Fibroblast of lung (primary cell): Measurements from ENCODE around the gene VGF. TPM values are rescaled to one million over a fixed set of nuclear protein-coding genes. Genes with fewer than 3 reads are reported as not detected.
A peak's percentile ranks its signal among the peaks of the same experiment; 100 is the strongest.

Experiments
- DNase-seq, 2 donors: peaks; one replicate each; pipeline versions ENCODE4 v3.0.0 to v3.0.0-alpha.2; 2010; ENCODE audit warnings: low read depth in 2 of 2
- H2AFZ ChIP-seq: 2 replicates; pipeline ENCODE4 v1.5.1; 2012; ENCODE audit warnings: low read length, control low read depth, inconsistent platforms
- H3K27ac ChIP-seq: 2 replicates; pipeline ENCODE4 v1.5.1; 2011; ENCODE audit warnings: low read length, control low read depth; ENCODE audit not compliant: insufficient read depth
- H3K27me3 ChIP-seq: 2 replicates; pipeline ENCODE4 v1.5.1; 2011; ENCODE audit warnings: mild to moderate bottlenecking, low read length; ENCODE audit not compliant: control insufficient read depth, insufficient read depth
- H3K36me3 ChIP-seq: 2 replicates; pipeline ENCODE4 v1.5.1; 2011; ENCODE audit warnings: low read length; ENCODE audit not compliant: control insufficient read depth, insufficient read depth
- H3K4me1 ChIP-seq: 2 replicates; pipeline ENCODE4 v1.5.1; 2011; ENCODE audit warnings: low read length; ENCODE audit not compliant: control insufficient read depth, insufficient read depth; ENCODE audit errors: extremely low read depth
- H3K4me2 ChIP-seq: 2 replicates; pipeline ENCODE4 v1.5.1; 2011; ENCODE audit warnings: low read length, control low read depth; ENCODE audit not compliant: insufficient read depth; ENCODE audit errors: extremely low read depth
- H3K4me3 ChIP-seq, 4 experiments: fragments of 200-600 bp in 1 of 4; sonication (generic) in 1 of 4; replicated peaks in 1 of 4; 2 replicates each; pipeline ENCODE4 v1.5.1; 2011 to 2016; ENCODE audit warnings: low read length in 4 of 4, low read depth in 3 of 4, mild to moderate bottlenecking in 3 of 4, control low read depth in 2 of 4, inconsistent platforms in 1 of 4, mixed read lengths in 1 of 4; ENCODE audit not compliant: insufficient read depth in 1 of 4; ENCODE audit errors: control extremely low read depth in 1 of 4
- H3K79me2 ChIP-seq: 2 replicates; pipeline ENCODE4 v1.5.1; 2012; ENCODE audit warnings: mild to moderate bottlenecking, low read length, inconsistent platforms; ENCODE audit not compliant: control insufficient read depth, insufficient read depth
- H3K9ac ChIP-seq: 2 replicates; pipeline ENCODE4 v1.5.1; 2011; ENCODE audit warnings: mild to moderate bottlenecking, low read length, control low read depth; ENCODE audit not compliant: insufficient read depth
- H3K9me3 ChIP-seq: 2 replicates; pipeline ENCODE4 v1.5.1; 2012; ENCODE audit warnings: low read depth, low read length; ENCODE audit not compliant: control insufficient read depth, insufficient read depth
- H4K20me1 ChIP-seq: 2 replicates; pipeline ENCODE4 v1.5.1; 2011; ENCODE audit warnings: low read length; ENCODE audit not compliant: control insufficient read depth, insufficient read depth; ENCODE audit errors: extremely low read depth
- EZH2 ChIP-seq: IDR thresholded peaks from 2 replicates; pipeline ENCODE4 v1.5.1; 2012; ENCODE audit warnings: low read length, control low read depth, mild to moderate bottlenecking; ENCODE audit errors: missing control alignments
- polyA plus RNA-seq, 2 donors: library from polyadenylated mRNA; depleted of rRNA in 1 of 2; stranded (reverse) in 1 of 2; unstranded in 1 of 2; fragments of >200 nt; gene quantifications; 2 replicates each; pipeline ENCODE4 v1.2.1, GENCODE V29; 2011 to 2012; ENCODE audit warnings: missing spikeins in 1 of 2
- total RNA-seq: library from RNA; depleted of rRNA; stranded (reverse); fragments of >200 nt; gene quantifications from 2 replicates; pipeline ENCODE4 v1.2.1, GENCODE V29; 2014
- TF ChIP-seq, protein P1 (sequence below), 2 donors: IDR thresholded peaks in 1 of 2; conservative IDR thresholded peaks in 1 of 2; 1 replicate in 1 of 2; 2 replicates in 1 of 2; pipeline ENCODE4 v1.5.1; 2011 to 2012; ENCODE audit warnings: low read length in 2 of 2, control low read depth in 1 of 2, inconsistent platforms in 1 of 2, low read depth in 1 of 2, mild to moderate bottlenecking in 1 of 2

Gene VGF
- total and polyA plus RNA-seq, 2 donors (not counting 1 experiment from before 2014, with no cell fraction given) = 0.66 TPM; not detected in 1

DNA sequence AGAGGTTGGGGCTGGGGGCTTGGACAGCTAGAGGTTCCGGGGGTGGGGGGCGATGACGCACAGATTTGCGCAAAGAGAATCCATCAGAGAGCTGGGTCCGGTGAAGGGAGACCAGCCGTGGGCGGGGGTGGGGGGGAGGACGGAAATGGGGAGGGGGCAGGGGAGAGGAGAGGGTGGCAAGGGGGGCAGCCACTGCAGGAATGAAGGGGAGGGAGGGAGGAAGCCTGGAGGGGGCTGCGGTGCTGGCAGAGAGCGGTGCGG lies 1.2 kb upstream of the VGF start:
- Histone ChIP-seq H3K4me2 (no peak overlapping the region), H3K9ac (no peak overlapping the region), H3K4me3 (no peak overlapping the region), H4K20me1 (peaks cover 2% of the 10 kb centered on the region), H3K27me3 (peaks cover 45% of the 10 kb centered on the region), H3K9me3 (no peaks in the 10 kb centered on the region), H3K4me1 (peaks cover 20% of the 10 kb centered on the region), H3K79me2 (no peaks in the 10 kb centered on the region), H2AFZ (no peak overlapping the region), H3K27ac (no peak overlapping the region), H3K36me3 (no peaks in the 10 kb centered on the region)
- no peak for TF ChIP-seq EZH2
- TF ChIP-seq, protein P1, sequence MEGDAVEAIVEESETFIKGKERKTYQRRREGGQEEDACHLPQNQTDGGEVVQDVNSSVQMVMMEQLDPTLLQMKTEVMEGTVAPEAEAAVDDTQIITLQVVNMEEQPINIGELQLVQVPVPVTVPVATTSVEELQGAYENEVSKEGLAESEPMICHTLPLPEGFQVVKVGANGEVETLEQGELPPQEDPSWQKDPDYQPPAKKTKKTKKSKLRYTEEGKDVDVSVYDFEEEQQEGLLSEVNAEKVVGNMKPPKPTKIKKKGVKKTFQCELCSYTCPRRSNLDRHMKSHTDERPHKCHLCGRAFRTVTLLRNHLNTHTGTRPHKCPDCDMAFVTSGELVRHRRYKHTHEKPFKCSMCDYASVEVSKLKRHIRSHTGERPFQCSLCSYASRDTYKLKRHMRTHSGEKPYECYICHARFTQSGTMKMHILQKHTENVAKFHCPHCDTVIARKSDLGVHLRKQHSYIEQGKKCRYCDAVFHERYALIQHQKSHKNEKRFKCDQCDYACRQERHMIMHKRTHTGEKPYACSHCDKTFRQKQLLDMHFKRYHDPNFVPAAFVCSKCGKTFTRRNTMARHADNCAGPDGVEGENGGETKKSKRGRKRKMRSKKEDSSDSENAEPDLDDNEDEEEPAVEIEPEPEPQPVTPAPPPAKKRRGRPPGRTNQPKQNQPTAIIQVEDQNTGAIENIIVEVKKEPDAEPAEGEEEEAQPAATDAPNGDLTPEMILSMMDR (conservative IDR thresholded peaks at IDR 0.05 in 1 of 2, IDR thresholded peaks at IDR 0.05 in 1 of 2; ENCODE audit: low read depth in 1 of 2, low read length in 2 of 2) = no peak
- DNase-seq = no peak

DNA sequence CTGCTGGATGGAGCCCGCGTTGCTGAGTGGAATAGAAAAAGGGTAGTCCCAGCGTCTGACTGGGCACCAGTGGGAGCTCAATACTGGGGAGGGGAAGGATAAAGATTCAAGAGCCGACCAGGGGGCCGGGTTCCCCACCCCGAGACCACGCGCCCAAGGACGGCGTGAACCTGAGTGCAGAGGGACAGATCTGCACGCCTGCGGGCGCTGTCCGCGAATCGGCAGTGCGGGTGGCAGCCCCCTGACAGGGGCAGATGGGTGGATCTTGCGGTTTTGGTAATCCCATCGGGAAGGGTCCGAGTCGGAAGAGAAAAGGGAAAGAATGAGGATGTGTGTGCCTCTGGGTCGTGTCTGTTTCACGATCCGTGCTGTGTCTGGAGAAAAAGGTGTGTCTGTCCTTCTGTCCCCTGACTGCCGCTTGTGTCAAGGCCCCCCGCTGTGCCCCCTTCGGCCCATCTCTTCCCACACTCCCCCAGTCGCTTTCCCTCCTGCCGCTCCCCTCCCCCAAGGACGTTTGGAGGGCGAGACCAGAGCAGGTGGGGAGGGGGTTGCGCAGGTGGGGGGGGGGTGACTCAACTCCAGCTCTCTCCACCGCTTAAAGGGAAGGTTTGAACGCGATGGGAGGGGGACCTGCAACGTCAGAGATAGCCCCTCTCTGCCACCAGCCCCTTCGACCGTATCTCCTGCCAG lies 734 bp upstream of the VGF start:
- DNase-seq = no peak
- Histone ChIP-seq H3K79me2 (no peaks in the 10 kb centered on the region), H3K4me3 (peak overlapping the region; percentile 16 to 51 (median 30)), H3K27me3 (peaks cover 40% of the 10 kb centered on the region), H3K4me1 (peaks cover 20% of the 10 kb centered on the region), H3K4me2 (peak overlapping the region; percentile 71), H3K36me3 (no peaks in the 10 kb centered on the region), H4K20me1 (peaks cover 2% of the 10 kb centered on the region), H3K9me3 (no peaks in the 10 kb centered on the region), H3K27ac (no peak overlapping the region), H2AFZ (no peak overlapping the region), H3K9ac (peak overlapping the region; percentile 16)
- TF ChIP-seq, protein P1 (conservative IDR thresholded peaks at IDR 0.05 in 1 of 2, IDR thresholded peaks at IDR 0.05 in 1 of 2; ENCODE audit: low read depth in 1 of 2, low read length in 2 of 2) = no peak
- TF ChIP-seq EZH2 = peak; percentile 78

DNA sequence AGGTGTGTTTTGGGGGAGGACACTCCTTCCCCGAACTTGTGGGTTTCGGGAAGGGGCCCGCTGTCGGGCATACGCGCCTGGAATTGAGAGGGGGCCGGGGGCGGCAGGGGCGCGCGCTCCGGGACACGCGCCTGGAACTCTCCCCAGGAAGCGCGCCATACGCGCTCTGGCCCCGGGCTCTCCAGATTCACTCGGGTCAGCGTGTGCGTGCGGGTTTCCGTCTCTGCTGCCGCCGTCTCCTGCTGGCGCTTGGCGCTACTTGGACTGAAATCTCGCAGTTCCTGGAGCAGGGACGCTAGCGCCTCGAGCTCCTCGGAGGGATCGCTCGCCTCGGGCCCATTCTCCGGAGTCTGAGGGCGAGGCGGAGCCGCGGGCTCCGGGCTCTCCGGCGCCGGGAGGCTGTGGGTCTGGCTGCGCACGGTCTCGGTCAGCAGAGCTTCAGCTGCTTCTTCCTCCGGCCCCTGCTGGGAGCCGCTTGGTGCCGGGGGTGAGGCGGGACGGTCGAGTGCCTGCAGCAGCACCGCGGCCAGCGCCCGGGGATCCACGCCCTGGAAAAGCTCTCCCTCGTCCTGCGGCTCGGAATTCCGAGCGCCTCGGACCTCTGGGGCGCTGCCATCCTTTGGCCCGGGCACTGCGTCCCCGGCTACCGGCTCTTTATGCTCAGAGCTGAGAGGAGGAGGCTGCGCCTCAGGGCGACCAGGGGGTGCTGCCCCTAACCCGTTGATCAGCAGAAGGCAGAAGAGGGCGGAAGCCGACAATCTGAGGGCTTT lies 1.1 kb downstream of the VGF start:
- peaks cover 7% of the 10 kb centered on the region for H3K36me3 ChIP-seq
- no peaks in the 10 kb centered on the region for H3K79me2 ChIP-seq
- H3K4me3 ChIP-seq = peak overlapping the region in 2 of 4 experiments; percentile 9 to 23
- H2AFZ ChIP-seq = no peak overlapping the region
- H3K27ac ChIP-seq = no peak overlapping the region
- no peak overlapping the region for H3K9ac ChIP-seq
- no peaks in the 10 kb centered on the region for H3K9me3 ChIP-seq
- DNase-seq = peak; percentile 61 to 73
- H3K4me2 ChIP-seq = peak overlapping the region; percentile 85
- peak; percentile 85 for TF ChIP-seq EZH2
- TF ChIP-seq, protein P1 (conservative IDR thresholded peaks at IDR 0.05 in 1 of 2, IDR thresholded peaks at IDR 0.05 in 1 of 2; ENCODE audit: low read depth in 1 of 2, low read length in 2 of 2) = no peak
- H3K27me3 ChIP-seq = peaks cover 28% of the 10 kb centered on the region
- peaks cover 2% of the 10 kb centered on the region for H4K20me1 ChIP-seq
- peaks cover 16% of the 10 kb centered on the region for H3K4me1 ChIP-seq
